ENCODE data around the gene RAB24. TPM values are rescaled to one million over a fixed set of nuclear protein-coding genes. Genes with fewer than 3 reads are reported as not detected.

Gene RAB24
- total and polyA plus RNA-seq, 2 of the 4 experiments (the other 2 are of a cell fraction), result 18.5 to 60.8 TPM

DNA sequence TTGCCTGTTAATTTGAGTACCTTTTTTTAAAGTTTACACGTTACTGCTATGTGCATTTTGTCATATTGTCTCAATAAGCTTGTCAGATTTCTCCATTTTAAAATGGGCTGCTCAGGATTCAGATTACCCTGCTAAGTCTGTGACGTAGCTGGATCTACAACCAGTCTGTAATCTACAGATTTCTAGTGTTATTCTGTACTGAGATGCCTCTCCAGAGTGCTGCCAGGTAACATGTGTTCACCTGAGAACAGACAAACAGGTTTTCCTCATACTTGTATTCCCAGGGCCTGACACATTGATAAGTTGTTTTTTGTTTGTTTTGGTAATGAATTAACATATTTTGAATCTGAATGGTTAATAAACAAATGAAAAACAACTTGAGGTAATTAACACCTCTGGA lies 15.3 kb downstream of the RAB24 start:
- Histone ChIP-seq H3K9me1 (ENCODE audit: insufficient read depth, low read length) (no peaks in the 10 kb centered on the region), H3K56ac (ENCODE audit: extremely low read depth, insufficient read depth, low read length) (no peak overlapping the region), H3K4me1 (ENCODE audit: control insufficient read depth, insufficient read depth, low read length) (no peaks in the 10 kb centered on the region), H2BK15ac (ENCODE audit: low read depth, low read length) (no peak overlapping the region), H2BK120ac (ENCODE audit: low read depth, low read length) (no peak overlapping the region), H3K9me3 (ENCODE audit: control insufficient read depth, insufficient read depth, low read length) (no peaks in the 10 kb centered on the region), H2AK5ac (ENCODE audit: low read depth, low read length) (no peak overlapping the region), H4K20me1 (ENCODE audit: insufficient read depth, low read length) (no peaks in the 10 kb centered on the region), H3K9ac (ENCODE audit: low read depth, low read length) (no peak overlapping the region), H3K36me3 (ENCODE audit: control insufficient read depth, insufficient read depth, low read length) (peaks cover 40% of the 10 kb centered on the region), H2AFZ (replicated peaks; ENCODE audit: low read length, poor library complexity) (no peak overlapping the region), H3K4me3 (ENCODE audit: insufficient read depth, low read depth, low read length) (no peak overlapping the region), H3K23ac (ENCODE audit: low read depth, low read length) (no peak overlapping the region), H3K18ac (ENCODE audit: low read depth, low read length) (no peak overlapping the region), H2BK20ac (ENCODE audit: low read depth, low read length) (no peak overlapping the region), H3K27ac (ENCODE audit: insufficient read depth, low read length) (no peak overlapping the region), H3K14ac (replicated peaks; ENCODE audit: low read depth, low read length) (no peak overlapping the region), H2BK5ac (ENCODE audit: low read depth, low read length, poor library complexity, severe bottlenecking) (no peak overlapping the region), H4K5ac (ENCODE audit: low read depth, low read length) (no peak overlapping the region), H3K27me3 (ENCODE audit: control insufficient read depth, insufficient read depth, low read length) (no peaks in the 10 kb centered on the region), H2AK9ac (replicated peaks; ENCODE audit: low read depth, low read length, poor library complexity) (no peak overlapping the region), H3K4me2 (ENCODE audit: low read depth, low read length) (no peak overlapping the region), H3K79me1 (ENCODE audit: low read depth in 1 of 2, low read length in 2 of 2) (peaks cover 8 to 10% of the 10 kb centered on the region in 2 experiments; a peak in 2 of 4 replicates), H4K91ac (ENCODE audit: insufficient read depth, low read depth, low read length) (no peak overlapping the region), H4K8ac (ENCODE audit: low read depth in 2 of 2, low read length in 2 of 2) (no peak overlapping the region), H3K4ac (ENCODE audit: low read depth, low read length) (no peak overlapping the region)
- ChIA-PET POLR2A (ENCODE audit: unreplicated experiment) (no interaction called here), CTCF (no interaction called here)
- dilution Hi-C loops (cut with HindIII; ENCODE audit: low sequenced_read_pairs, unreplicated experiment), result no loop called here
- WGBS, 2 experiments (ENCODE audit: extremely low coverage in 2 of 2, insufficient read length in 1 of 2), result no CpG with 5 or more reads among the region's 2 CpGs
- intact Hi-C loops (cut with micrococcal nuclease), result no loop called here
- no peak for ATAC-seq (ENCODE audit: low read depth)
- in situ Hi-C loops (cut with MboI; ENCODE audit: low sequenced_read_pairs), result no loop called here
- BruUV-seq (replicated peaks), result no TSS peak
- DNase-seq, result no peak
- no peak for TF ChIP-seq MAFK (IDR thresholded peaks at IDR 0.05; ENCODE audit: low read depth, low read length)
- no peak for TF ChIP-seq CEBPB (IDR thresholded peaks at IDR 0.05; ENCODE audit: low read depth, low read length)
- TF ChIP-seq MAZ (IDR thresholded peaks at IDR 0.05; ENCODE audit: borderline replicate concordance, low read depth, low read length), result no peak
- TF ChIP-seq, protein P1, sequence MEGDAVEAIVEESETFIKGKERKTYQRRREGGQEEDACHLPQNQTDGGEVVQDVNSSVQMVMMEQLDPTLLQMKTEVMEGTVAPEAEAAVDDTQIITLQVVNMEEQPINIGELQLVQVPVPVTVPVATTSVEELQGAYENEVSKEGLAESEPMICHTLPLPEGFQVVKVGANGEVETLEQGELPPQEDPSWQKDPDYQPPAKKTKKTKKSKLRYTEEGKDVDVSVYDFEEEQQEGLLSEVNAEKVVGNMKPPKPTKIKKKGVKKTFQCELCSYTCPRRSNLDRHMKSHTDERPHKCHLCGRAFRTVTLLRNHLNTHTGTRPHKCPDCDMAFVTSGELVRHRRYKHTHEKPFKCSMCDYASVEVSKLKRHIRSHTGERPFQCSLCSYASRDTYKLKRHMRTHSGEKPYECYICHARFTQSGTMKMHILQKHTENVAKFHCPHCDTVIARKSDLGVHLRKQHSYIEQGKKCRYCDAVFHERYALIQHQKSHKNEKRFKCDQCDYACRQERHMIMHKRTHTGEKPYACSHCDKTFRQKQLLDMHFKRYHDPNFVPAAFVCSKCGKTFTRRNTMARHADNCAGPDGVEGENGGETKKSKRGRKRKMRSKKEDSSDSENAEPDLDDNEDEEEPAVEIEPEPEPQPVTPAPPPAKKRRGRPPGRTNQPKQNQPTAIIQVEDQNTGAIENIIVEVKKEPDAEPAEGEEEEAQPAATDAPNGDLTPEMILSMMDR (conservative IDR thresholded peaks at IDR 0.05; ENCODE audit: low read depth, low read length), result no peak
- no peak for TF ChIP-seq FOS (IDR thresholded peaks at IDR 0.05; ENCODE audit: low read depth, low read length)
